ENCODE measurements around the gene KLHDC9.

The KLHDC9 gene

DNA sequence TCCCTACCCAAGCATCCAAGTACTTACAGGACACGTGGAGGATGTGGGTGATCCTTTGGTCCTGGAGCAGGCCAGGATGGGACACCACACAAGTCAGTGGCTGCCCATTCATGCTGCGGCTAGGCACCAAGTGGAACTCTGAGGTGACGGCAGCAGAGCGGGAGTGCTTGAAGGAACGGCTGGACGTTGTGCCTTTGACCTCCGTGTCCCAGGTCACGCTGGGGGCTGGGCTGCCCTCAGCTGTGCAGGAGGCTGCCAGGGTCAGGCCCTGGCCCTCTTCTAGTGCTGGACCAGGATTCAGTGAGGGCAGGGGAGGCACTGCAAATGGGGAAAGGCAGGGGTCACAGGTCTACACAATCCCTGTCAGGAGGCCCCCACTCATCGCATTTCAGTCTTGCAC, 20.7 kb upstream of the KLHDC9 start:
- no peak for DNase-seq

DNA sequence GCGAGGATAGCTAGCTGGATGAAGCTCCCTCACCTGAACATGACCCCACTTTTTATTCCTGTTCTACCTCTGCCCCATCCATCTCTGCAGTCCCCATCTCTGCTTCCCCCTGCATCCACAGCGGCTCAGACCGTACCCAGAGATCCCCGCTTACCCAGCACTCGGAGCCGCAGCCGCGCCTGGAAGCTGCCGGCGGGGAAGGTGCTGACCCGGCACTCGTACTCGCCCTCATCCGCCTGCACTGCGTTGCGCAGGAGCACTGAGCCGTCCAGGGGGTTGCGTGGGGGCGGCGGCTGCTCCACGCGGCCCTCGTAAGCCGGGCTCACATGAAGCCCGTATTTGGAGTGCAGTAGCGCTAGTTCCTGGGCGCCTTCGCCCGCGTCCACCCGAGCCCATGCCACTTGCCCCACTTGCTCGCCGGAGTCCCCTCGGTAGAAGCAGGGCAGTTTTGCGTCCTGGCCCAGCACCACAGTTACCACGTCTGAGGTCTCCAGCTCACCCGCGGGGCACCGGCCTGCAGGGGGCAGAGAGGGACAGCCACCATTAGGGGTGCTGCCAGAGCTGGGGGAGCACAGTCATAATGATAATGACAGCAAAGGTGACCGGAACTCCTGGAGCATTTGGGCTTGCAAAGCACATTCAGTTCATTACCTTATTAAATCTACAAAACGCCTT, 18.6 kb upstream of the KLHDC9 start:
- no peak for DNase-seq

DNA sequence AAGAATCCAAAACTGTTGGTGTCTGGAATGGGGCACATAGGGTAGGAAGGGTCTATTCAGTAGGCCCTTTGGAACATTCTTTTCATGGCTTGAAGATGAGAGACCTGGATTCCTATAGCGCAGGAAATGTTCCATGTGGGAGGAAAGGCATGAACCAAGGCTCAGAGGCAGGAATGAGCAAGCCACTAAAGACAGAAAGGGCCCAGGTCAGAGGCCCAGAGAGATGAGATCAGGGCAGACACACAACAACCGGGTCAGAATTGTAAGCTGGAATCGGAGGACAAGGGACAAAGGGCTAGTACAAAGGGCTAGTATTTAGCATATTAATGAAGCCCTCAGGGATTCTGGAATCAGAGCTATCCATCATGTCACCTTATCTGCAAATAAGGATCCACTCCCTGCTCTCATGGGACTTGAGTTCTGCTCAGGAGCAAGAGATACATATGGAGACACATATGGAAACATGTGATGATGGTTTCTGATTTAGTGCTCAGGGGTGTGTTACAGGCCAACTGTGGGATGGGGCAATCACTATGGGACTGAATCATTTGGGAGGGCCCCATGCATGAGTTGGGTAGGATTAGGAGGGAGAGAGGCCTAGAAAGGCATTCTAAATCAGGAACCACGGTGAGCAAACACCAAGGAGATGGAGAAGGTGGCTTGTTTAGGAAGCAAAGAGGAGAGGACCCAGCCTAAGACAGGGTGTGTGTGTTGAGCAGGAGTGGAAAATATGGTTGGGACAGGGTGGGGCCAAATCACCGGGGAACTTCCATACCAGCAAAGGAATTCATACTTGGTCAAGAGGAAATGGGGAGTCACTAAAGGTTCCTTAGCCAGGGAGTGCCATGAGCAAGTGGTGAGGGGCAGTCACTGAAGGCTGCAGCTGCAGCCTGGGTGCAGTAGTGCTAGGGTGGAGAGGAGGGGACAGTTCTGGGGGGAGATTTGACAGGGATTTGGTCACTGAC, 17.4 kb upstream of the KLHDC9 start:
- DNase-seq, result no peak

DNA sequence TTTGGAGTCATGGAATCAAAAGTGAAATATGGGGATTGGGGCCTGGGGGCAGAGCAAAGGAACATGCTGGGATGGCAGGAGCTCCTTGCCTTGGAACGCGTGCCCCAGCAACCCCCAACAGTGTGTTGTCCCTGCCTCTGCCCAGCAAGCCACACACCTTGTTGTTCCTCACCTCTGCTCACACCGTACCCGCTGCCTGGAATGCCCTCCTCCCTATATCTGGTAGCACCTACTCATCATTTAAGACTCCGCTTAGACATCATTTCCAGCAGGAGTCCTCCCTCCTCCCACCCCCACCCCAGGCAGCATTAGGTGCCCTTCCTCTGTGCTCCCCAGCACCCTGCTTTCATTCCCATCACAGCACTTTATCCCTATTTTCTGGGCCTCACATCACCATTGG, 16.6 kb upstream of the KLHDC9 start:
- no peak for DNase-seq

DNA sequence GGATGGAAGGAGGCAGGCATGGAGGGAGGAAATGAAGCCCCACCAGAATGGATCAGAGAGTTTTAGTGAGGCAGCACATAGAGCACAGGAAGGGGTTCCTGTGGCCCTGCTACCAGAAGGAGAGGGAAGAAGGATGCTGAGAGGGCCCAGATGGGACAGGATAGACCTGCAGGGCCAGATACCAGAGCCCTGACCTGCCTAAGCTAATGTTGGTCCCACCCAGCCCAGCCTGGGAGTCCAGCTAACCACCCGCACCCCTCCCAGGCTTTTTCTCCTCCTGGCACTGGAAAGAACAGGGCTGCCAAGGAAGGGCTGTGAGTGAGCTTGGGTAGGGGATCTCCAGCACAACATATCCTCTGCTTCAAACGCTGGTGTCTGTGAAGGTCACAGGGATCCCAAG, 15.7 kb upstream of the KLHDC9 start:
- DNase-seq, result no peak

DNA sequence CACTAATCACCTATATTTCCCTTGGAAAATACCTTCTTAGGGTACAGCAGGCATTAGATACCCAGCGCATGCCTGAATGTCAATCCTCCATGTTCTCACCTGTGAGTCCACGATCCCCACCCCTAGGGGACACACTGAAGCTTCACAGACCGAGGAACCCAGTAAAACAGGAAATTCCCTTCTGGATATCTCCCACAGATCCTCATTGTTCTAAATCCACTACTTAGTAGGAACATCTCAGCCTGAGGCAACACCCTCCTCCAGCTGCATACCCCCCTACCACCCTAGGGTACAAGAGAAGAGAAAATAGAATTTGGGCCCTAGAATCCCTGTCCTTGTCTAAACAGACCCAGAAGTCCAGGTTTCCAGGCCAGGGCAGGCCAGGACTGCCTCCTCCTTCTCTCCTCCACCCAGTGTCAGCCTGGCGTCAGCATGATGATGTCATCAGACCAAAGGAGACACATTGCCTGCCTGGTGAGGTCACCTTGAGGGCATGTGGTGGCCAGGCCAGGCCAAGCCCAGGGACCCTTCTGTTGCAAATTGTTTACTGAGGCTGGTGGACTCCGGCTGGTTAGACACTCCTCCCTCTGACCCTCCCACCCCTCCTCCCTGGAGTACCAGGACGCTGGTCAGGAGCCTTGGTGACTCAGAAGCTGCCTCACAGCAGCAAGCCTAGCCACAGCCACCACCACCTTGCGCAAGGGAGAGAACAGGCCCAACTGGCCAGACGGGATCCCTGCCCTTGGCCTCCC, 15.0 kb upstream of the KLHDC9 start:
- no peak for DNase-seq

DNA sequence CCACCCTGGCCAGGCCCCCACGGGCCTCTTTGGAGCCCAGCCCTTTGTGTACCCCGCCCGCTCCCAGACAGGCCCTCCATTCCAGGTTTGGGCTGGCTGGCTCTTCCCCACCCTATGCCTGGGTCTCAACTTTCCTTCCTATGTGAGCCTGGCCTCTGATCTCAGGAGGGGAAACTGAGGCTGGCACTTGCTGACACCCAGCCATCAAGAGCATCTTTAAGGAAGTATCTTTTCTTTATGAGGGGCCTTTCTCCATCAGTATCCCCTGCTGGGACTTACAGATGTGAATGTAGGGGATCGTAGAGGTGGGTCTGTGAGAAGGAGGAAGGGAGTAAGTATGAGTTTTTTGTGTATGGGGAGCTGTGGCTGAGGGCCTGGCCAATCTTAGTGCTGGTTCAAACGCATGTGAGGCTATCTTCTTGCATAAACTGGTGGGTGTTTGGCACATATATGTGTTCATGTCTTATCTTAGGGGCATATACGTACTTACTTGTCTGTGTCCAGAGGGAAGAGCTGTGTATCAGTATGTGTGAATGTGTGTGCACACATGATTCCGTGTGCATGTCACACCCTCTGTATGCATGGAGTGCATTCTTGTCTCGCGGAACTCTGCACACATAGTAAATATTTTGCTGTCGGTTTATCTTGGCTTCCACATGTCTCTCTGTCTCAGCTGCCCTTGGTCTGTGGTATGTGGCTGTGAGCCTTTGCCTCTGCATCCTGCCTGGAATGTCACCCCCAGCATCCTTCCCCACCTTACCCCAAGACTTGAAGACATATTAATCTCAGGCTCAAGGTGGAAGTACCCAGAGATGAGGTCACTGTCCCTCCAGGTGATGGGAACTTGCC, 14.2 kb upstream of the KLHDC9 start:
- no peak for DNase-seq

DNA sequence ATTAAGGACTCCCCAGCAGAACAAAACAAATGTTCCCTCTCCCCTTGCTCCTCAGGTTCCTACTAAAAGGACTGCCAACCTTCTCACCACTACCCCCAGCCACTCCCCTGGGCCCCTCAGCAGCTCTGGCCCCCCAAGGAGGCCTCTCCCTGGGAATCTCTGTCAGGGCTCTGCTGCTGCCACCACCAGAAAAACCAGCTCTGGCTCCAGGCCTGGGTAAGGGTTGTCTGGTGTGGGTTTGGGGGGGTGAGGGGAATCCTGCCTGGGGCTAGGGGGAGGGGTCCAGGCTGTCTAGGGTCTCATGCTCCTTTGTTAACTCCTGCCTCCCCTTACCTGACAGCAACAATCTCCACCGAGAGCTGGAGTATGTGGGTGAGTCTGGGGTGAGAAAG, 13.6 kb upstream of the KLHDC9 start:
- no peak for DNase-seq

DNA sequence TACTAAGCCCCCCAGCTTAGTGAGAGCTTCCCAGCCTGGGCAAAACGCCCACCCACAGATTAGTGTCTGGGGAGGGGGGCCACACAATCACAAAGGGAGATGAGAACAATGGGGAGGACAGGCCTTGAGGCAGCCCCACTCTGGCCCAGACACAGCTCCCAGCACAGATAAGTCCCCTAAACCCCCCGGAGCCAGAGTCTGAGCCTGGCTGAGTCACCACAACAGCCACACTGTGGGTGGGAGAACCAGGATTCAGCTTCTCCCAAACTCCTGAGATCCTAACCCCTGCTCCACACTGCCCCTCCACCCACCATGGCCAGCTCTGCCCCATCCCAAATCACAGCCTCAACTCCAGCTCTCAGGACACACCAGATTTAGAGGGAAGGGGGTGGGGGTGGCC, 13.0 kb upstream of the KLHDC9 start:
- DNase-seq, result no peak

DNA sequence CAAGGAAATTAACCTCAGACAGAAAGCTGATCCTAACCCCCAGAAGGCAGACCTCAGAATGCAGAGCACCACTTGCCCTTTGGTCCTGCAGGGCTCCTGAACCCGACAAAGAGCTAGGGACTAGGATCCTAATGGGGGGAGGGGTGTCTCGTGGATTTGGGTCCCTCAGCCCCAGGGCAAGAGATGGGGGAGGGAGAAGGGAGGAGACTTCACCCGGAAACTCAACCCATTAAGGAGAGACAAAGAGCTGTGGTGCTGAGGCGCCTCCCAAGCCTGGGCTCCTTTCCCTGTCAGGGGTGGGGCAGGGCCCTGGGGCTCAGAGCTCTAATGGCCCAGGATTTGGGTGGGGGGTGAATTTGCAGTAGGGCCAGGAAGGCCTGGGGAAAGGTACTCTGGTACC, 11.7 kb upstream of the KLHDC9 start:
- DNase-seq, result no peak

DNA sequence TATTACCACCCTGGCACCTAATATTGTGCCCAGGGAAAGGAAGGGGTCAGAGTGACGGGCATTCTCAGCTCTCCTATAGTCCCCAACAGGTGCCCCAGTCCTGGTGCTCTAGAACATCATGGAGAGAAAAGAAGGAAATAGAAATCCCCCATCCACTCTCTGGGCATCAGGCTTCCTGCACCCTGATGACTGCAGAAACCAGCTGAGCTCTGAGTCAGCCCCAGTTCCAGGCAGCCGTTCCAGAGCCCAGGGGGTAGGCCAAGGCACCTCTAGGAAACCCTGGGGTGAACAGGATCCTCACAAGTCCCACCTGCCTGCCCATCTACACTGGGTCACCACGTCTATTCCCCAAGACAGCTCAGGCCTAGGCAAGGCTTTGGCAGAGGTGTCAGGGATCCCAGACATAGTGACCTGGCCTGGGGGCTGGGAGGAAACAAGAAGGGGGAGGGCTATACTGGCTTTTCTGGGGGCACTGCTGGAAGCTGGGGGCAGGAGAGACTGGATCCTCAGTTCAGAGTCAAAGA, 9.5 kb upstream of the KLHDC9 start:
- DNase-seq, result no peak

DNA sequence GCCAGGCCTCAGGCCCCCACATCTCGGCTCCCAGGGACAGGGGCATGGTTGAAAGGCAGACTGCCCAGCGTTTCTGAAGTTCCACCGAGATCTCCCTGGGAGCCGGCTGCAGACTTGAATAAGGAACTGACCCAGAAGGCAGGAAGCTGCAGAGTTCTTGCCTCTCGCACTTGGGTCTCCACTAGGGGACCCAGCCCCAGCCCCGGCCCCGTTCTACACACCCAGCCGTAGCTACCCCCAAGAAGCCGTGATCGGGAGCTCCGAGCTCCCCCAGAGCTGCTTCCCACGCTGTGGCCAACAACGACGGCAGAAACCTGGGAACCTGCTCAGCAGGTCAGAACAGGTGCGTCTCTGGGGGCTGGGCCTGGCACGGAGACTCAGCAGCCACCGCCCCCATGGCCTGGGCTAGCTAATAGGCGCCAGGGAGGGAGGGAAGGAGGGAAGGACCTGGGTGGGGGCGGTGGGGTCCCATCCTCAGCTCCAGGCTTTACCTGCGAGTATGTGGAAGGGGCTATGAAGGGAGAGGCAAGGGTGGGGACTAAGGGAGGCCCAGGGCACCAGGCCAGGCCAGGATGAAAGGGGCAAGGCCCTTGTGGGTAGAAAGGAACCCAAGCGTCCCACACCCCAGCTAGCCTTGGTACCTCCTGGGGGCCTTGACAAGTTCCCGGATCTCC, 8.8 kb upstream of the KLHDC9 start, which contains the start of gene NECTIN4:
Gene NECTIN4, minus strand, starts transcription at position 308 of the 674 bp plus-strand sequence. Its CDS starts 262 bp downstream, at position 46.
- DNase-seq, result no peak

DNA sequence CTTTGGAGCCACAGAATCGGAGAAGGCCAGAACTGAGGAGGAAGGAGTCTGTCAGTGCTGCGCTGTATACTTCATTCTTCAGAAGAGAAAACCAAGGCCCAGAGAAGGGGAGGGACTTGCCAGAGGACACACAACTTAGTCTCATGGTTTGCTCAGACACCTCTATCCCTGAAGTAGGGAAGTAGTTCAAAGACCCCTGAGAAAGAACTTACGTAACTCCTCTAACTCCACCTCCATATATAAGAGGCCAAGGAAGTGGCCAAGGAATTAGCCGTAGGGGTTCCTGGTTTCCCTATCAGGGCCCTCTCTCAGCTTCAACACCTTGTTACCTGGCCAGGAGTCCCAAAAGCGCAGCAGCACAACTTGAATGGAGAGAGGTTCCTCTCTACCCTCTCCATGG, 8.2 kb upstream of the KLHDC9 start:
- no peak for DNase-seq

DNA sequence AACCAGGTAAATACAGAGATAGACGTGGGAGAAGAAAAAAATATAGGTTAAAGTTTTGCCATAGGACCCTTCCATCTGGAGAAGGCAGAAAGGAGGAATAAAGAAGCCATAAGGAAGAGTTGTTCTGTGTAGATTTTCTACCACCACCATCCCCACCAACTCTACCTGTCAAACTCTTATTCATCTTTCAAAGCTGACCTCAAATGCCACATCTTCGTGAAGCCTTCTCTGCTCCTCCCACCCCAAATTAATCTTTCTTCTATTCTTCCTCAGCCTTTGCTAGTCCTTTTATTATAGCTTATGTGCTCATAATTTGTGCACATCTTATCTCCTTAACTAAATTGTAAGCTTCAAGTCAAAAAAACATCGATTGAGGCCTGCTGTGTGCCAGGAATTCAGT, 7.5 kb upstream of the KLHDC9 start:
- DNase-seq, result no peak

DNA sequence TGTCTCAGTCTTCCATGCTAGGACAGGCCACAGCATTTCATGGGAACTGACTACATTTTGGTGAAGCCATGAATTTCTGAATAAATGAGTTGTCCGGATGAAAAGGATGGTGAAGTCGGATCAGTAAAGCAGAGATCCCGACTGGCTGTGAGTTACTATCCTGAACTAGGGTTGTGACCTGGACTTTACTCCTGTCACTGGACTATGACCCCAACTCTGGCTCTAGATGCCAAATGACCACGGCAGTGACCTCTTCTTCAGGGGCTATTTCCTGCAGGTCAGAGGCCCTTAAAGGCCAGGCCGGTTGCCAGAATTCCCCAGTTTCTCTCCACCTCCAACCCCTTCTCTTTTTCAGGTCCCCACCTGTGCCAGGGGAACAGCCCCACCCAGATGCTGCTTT, 7.1 kb upstream of the KLHDC9 start:
- no peak for DNase-seq

DNA sequence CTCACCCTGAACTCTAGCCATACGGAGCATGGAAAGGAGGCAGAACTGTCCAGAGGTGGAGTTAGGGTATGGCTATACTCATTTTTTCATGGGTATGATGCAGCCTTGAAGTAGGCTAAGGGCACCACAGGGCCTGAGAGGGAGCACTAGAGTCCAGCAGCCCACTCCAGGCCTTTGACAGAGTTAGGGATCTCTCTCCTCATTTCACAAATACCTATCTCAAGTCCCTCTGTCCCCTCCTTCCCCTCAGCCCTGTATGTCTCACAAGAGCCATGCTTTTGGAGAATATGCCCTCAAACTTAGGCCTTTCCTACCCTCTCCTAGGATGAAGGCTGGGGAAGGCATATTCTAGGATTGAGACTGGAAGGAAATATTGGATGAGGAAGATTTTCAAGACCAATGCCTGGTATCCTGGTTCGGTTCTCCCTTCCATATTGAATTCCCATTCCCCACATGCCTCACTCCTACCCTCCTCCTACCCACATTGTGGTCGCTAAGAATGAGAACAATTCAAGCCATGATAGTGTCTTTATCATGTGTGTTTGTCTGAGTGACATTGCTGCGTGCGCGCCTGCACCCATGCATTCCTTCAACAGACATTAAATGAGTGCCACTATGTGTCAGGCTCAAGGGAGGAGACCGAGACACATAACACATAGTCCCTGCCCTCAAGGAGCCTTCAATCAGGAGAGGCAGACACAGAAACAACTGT, 6.2 kb upstream of the KLHDC9 start:
- no peak for DNase-seq

DNA sequence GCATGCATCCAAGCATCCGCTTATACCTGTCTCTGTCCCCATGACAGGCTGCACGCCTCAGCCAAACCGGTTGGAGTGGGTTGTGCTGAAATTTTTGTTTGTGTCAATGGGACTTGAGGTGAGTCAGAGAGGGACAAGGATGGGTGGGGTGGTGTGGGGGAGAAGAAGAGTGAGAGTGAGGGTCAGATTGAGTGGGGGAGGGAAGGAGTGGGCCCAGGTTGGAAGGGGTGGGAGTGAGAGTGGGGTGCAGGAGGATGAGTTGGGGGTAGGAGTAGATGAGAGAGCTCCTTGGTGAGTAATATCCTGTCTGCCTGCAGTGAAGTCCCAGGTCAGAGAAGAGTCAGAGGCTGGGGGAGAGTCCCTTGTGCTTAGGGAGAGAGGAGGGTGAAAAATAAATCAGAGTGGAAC, 5.5 kb upstream of the KLHDC9 start:
- DNase-seq, result no peak

DNA sequence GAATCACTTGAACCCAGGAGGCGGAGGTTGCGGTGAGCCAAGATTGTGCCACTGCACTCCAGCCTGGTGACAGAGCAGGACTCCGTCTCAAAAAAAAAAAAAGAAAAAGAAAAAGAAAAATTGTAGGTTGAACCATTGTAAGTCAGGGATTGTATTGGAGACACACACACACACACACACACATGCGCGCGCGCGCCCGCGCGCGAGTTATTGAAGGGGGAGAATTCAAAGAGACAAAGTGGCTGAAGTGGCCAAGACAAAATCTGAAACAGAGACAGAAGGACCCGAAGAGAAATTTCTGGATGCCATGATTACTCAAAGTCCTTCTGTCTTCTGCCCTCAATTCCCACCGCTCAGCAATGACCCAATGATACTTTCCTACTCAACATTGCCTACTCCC, 3.7 kb upstream of the KLHDC9 start:
- no peak for DNase-seq

DNA sequence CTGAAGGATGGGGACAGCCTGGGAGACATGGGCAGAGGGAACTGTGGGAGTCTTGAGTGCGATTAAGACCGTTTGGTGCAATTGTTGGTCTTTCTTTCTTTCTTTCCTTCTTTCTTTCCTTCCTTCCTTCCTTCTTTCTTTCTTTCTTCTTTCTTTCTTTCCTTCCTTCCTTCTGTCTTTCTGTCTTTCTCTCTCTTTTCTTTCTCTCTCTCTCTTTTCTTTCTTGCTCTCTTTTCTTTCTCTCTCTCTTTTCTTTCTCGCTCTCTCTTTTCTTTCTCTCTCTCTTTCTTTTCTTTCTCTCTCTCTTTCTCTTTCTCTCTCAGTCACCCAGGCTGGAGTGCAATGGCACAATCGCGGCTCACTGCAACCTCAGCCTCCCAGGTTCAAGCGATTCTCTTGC, 2.9 kb upstream of the KLHDC9 start:
- no peak for DNase-seq

DNA sequence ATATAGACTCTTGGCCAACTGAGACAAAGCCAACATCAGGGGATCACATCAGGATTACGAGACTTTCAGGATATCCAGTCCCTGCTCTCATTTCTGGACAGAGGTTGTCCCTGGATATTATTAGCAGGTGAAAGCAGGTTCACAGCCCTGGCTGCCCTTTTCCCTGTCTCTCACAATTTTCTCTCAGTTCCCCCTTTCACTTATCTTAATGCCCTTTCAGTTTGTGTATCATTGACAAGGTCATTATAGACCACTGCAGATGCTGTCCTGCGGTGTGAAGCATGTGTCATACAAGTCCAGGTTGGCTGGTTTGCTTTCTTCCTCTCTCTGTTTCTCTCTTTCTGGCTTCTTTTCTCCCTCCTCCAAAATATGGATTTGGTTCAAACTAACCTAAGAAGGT, 2.1 kb upstream of the KLHDC9 start:
- no peak for DNase-seq

DNA sequence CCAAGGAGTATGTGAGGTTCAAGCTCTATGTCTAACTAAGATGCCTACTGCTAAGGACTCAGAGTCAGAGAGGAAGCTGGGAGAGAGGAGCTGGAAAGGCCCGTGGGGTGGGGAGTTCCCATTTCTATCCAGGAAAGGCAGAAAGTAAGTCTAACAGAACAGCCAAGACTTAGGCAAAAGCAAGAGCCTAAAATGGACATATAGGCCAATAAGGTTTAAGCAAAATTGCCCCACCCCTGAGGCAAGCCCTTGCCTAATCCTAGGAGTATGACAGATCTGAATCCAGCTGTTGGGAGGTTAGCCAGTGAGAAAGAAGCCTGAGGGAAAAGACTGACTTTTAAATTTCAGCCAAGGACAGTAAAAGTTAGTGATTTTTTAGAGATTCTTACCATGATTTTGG, 1.6 kb upstream of the KLHDC9 start:
- no peak for DNase-seq

Measured in GF-D8 (cell line).